KMS-11 (cell line): ENCODE results near the gene MESP2.

Experiments
- H2AFZ ChIP-seq: fragments of 200-600 bp; sonication (generic); 2 replicates; pipeline ENCODE4 v1.6.1; 2016; ENCODE audit warnings: antibody characterized with exemption, mixed run types, low read depth
- H3K27ac ChIP-seq: fragments of 200-600 bp; sonication (generic); 2 replicates; pipeline ENCODE4 v1.6.1; 2016; ENCODE audit warnings: mild to moderate bottlenecking, mixed run types
- H3K27me3 ChIP-seq: fragments of 200-600 bp; sonication (generic); 2 replicates; pipeline ENCODE4 v1.6.1; 2017; ENCODE audit warnings: mild to moderate bottlenecking, low read depth, mixed run types, moderate library complexity; ENCODE audit not compliant: insufficient read depth
- H3K36me3 ChIP-seq: fragments of 200-600 bp; sonication (generic); 2 replicates; pipeline ENCODE4 v1.6.1; 2017; ENCODE audit warnings: mild to moderate bottlenecking, mixed run types; ENCODE audit not compliant: insufficient read depth
- H3K4me1 ChIP-seq: fragments of 200-600 bp; sonication (generic); 2 replicates; pipeline ENCODE4 v1.6.1; 2016; ENCODE audit warnings: mild to moderate bottlenecking, low read depth, mixed run types; ENCODE audit not compliant: poor library complexity, severe bottlenecking
- H3K4me2 ChIP-seq: fragments of 200-600 bp; sonication (generic); 2 replicates; pipeline ENCODE4 v1.7.0; 2016; ENCODE audit warnings: mild to moderate bottlenecking, mixed run types
- H3K4me3 ChIP-seq: fragments of 200-600 bp; sonication (generic); IDR thresholded peaks from 2 replicates; pipeline ENCODE4 v1.6.1; 2017; ENCODE audit warnings: low read depth, low read length, mixed read lengths; ENCODE audit not compliant: insufficient read depth
- H3K79me2 ChIP-seq: fragments of 200-600 bp; sonication (generic); 2 replicates; pipeline ENCODE4 v1.6.1; 2016; ENCODE audit warnings: low read depth, mixed run types; ENCODE audit not compliant: insufficient read depth
- H3K9ac ChIP-seq: fragments of 200-600 bp; sonication (generic); 2 replicates; pipeline ENCODE4 v1.6.1; 2016; ENCODE audit warnings: mild to moderate bottlenecking, mixed run types
- H4K20me1 ChIP-seq: fragments of 200-600 bp; sonication (generic); 2 replicates; pipeline ENCODE4 v1.6.1; 2016; ENCODE audit warnings: mild to moderate bottlenecking, mixed run types; ENCODE audit not compliant: insufficient read depth
- TF ChIP-seq, protein P1 (sequence below): fragments of 200-600 bp; sonication (generic); conservative IDR thresholded peaks from 2 replicates; pipeline ENCODE4 v1.6.1; 2017; ENCODE audit warnings: low read depth, mild to moderate bottlenecking, antibody characterized with exemption, low read length, moderate library complexity, mixed read lengths

Gene MESP2

DNA sequence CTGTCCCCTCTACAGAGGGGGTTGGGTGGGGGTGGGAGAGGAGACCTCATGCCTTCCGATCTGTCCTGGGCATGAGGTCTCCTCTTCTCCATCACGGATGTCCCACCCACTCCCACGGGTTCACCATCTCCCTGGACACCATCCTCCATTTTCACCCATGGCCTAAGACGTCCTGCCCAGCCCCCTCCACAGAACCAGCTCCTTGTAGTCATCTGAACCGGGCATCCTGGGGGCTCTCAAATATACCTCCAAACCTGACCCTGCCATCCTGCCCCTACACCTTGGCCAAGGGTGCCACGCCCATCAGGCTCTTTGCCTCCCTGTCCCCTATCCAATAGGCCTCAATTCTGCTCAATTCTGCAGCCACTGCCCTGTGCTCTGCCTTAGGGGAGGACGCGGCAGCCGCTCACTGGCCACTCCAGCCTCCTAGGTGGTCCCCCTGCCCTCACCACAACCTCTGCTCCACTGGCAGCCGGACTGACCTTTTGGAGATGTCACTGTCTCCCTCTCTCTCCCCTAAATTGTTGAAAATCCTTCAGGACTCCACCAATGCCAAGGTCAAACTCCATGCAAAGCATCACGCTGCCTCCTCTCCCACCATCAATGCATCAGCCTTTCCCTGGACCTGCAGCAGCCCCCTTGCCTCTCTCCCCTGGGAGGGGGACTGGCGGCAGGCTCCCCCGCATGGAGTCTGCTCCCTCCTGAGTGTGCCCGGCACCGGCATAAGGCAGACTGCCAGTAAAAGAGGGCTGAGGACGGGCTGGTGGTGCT lies 47.9 kb downstream of the MESP2 start:
- no peak overlapping the region for H3K27ac ChIP-seq
- peaks cover 25% of the 10 kb centered on the region for H3K4me1 ChIP-seq
- H3K36me3 ChIP-seq, result no peaks in the 10 kb centered on the region
- H3K27me3 ChIP-seq, result no peaks in the 10 kb centered on the region
- TF ChIP-seq, protein P1, sequence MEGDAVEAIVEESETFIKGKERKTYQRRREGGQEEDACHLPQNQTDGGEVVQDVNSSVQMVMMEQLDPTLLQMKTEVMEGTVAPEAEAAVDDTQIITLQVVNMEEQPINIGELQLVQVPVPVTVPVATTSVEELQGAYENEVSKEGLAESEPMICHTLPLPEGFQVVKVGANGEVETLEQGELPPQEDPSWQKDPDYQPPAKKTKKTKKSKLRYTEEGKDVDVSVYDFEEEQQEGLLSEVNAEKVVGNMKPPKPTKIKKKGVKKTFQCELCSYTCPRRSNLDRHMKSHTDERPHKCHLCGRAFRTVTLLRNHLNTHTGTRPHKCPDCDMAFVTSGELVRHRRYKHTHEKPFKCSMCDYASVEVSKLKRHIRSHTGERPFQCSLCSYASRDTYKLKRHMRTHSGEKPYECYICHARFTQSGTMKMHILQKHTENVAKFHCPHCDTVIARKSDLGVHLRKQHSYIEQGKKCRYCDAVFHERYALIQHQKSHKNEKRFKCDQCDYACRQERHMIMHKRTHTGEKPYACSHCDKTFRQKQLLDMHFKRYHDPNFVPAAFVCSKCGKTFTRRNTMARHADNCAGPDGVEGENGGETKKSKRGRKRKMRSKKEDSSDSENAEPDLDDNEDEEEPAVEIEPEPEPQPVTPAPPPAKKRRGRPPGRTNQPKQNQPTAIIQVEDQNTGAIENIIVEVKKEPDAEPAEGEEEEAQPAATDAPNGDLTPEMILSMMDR, result no peak
- no peak overlapping the region for H2AFZ ChIP-seq
- H3K4me2 ChIP-seq, result no peak overlapping the region
- H3K9ac ChIP-seq, result no peak overlapping the region
- no peaks in the 10 kb centered on the region for H4K20me1 ChIP-seq
- H3K79me2 ChIP-seq, result no peaks in the 10 kb centered on the region
- H3K4me3 ChIP-seq, result no peak overlapping the region

DNA sequence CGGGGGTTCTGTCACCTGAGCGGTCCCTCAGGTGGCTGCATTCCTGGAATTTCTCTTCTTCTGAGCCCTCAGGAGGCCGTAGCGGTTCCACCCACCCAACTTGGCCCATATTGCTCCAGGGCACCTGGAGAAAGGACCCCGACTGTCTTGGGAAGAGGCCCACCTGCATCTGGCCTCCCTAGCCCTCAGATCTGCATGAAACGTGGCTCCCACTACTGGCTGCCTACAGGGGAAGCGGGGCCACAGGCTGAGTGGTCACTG lies 48.4 kb downstream of the MESP2 start:
- no peaks in the 10 kb centered on the region for H3K27me3 ChIP-seq
- no peak overlapping the region for H3K4me3 ChIP-seq
- H3K36me3 ChIP-seq, result no peaks in the 10 kb centered on the region
- H3K4me2 ChIP-seq, result no peak overlapping the region
- TF ChIP-seq, protein P1, result no peak
- H3K9ac ChIP-seq, result no peak overlapping the region
- H3K79me2 ChIP-seq, result no peaks in the 10 kb centered on the region
- peaks cover 25% of the 10 kb centered on the region for H3K4me1 ChIP-seq
- H4K20me1 ChIP-seq, result no peaks in the 10 kb centered on the region
- H2AFZ ChIP-seq, result no peak overlapping the region
- no peak overlapping the region for H3K27ac ChIP-seq

DNA sequence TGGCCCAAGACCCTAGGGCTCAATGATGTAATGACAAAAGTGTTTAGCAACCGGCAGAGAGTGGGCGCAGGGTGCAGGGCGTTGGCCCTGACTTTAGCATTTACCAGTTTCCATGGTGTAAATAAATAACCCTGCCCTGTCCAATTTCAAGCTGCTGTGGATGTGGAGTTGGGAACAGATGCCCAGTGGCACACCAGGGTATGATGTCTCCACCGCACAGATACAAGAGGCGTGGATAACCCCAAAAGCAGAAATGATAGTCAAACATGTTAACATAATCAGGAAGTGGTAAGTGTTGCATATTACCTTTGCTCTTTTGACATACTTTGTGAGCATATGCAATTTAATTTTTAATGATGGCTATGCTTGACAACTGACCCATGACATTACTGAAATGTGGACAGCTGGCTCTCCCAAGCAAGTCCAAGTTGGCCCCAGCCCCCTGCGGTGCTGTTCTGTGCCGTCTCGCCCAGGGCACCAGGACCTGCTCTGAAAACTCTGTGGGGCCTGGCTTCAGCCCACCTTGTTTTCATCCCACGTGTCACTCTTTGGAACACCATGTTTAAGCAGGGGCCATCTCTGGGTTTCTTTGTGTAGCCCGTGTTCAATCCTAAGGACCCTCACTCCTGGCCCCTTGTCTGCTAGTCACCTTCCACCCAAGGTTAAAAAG lies 49.3 kb downstream of the MESP2 start:
- Histone ChIP-seq H2AFZ (no peak overlapping the region), H4K20me1 (no peaks in the 10 kb centered on the region), H3K36me3 (no peaks in the 10 kb centered on the region), H3K9ac (no peak overlapping the region), H3K27ac (no peak overlapping the region), H3K79me2 (no peaks in the 10 kb centered on the region), H3K4me2 (no peak overlapping the region), H3K4me3 (no peak overlapping the region), H3K4me1 (peaks cover 25% of the 10 kb centered on the region), H3K27me3 (no peaks in the 10 kb centered on the region)
- TF ChIP-seq, protein P1, result no peak

DNA sequence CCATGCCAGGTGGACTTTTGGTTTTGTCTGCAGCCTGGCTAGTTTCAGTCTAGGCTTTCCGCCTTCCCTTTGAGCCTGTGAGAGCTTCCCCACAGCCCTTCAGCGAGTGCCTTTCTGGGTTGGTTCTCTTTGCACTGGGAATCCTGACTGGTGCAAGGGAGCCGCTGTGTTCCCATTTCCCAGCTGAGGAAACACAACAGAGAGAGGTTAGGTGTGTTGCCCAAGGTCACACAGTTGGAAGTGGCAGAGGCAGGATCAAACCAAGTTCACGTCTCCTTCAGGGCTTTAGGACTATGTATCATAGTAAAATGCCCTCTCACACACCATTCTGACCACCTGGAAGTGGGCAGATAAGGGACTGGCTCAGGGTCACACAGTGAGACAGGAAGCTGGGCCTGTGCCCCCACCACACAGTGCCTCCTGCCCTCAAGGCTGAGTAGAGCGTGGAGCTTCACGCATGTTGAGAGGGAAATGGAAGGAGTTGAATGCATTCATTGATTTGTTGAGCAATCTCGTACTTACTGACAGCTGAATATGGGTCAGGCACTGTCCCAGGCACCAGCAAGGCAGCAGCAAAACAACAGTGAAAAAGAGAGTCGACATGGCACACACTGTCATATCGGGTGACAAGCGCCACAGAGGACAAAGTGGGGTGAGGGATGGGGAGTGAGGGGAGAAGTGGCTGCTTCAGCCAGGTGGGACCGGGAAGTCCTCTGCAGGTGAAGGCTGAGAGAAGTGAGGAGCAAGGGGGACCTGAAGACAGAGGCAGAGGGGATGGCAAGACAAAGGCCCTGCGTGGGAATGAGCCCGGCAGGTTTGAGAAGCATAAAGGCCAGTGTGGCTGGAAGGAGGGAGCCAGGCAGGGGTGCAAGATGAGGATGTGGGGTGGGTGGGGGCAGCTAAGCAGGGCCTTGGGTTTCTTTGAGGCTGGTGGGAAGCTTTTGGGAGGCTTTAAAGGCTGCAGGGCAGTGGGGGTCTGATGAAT lies 50.8 kb downstream of the MESP2 start:
- no peak overlapping the region for H3K27ac ChIP-seq
- H3K4me3 ChIP-seq, result no peak overlapping the region
- no peaks in the 10 kb centered on the region for H4K20me1 ChIP-seq
- H2AFZ ChIP-seq, result no peak overlapping the region
- H3K9ac ChIP-seq, result no peak overlapping the region
- TF ChIP-seq, protein P1, result no peak
- H3K36me3 ChIP-seq, result no peaks in the 10 kb centered on the region
- no peaks in the 10 kb centered on the region for H3K27me3 ChIP-seq
- no peaks in the 10 kb centered on the region for H3K79me2 ChIP-seq
- peaks cover 19% of the 10 kb centered on the region for H3K4me1 ChIP-seq
- H3K4me2 ChIP-seq, result no peak overlapping the region
